ENCODE data around the gene KIAA2012.
A peak's percentile ranks its signal among the peaks of the same experiment; 100 is the strongest.

Gene KIAA2012

GRCh38 chr2:202148515-202149154 is 75.6 kb downstream of the KIAA2012 start:
- no peak for DNase-seq (ENCODE audit: low read depth in 3 of 3, low spot score in 1 of 3)

GRCh38 chr2:202149155-202149762 is 76.2 kb downstream of the KIAA2012 start:
- DNase-seq (ENCODE audit: low read depth in 3 of 3, low spot score in 1 of 3) = no peak

GRCh38 chr2:202149936-202150335 is 76.9 kb downstream of the KIAA2012 start:
- no peak for DNase-seq (ENCODE audit: low read depth in 3 of 3, low spot score in 1 of 3)

- no peak for DNase-seq (ENCODE audit: low read depth in 3 of 3, low spot score in 1 of 3)
Observed at GRCh38 chr2:202152104-202152715, 79.2 kb downstream of the KIAA2012 start.

- no peak for DNase-seq (ENCODE audit: low read depth in 3 of 3, low spot score in 1 of 3)
Observed at GRCh38 chr2:202154613-202155012, 81.6 kb downstream of the KIAA2012 start.

- DNase-seq (ENCODE audit: low read depth in 3 of 3, low spot score in 1 of 3) = no peak
Observed at GRCh38 chr2:202157211-202157990, 84.3 kb downstream of the KIAA2012 start.

- no peak for DNase-seq (ENCODE audit: low read depth in 3 of 3, low spot score in 1 of 3)
Observed at GRCh38 chr2:202158796-202159195, 85.7 kb downstream of the KIAA2012 start.

GRCh38 chr2:202161151-202161835 is 88.2 kb downstream of the KIAA2012 start:
- DNase-seq (ENCODE audit: low read depth in 3 of 3, low spot score in 1 of 3) = no peak

GRCh38 chr2:202164411-202164810 is 91.4 kb downstream of the KIAA2012 start:
- DNase-seq (ENCODE audit: low read depth in 3 of 3, low spot score in 1 of 3) = no peak

GRCh38 chr2:202165208-202165607 is 92.2 kb downstream of the KIAA2012 start:
- no peak for DNase-seq (ENCODE audit: low read depth in 3 of 3, low spot score in 1 of 3)

GRCh38 chr2:202165945-202166344 is 92.9 kb downstream of the KIAA2012 start:
- no peak for DNase-seq (ENCODE audit: low read depth in 3 of 3, low spot score in 1 of 3)

- DNase-seq (ENCODE audit: low read depth in 3 of 3, low spot score in 1 of 3) = no peak
Observed at GRCh38 chr2:202169131-202169530, 96.1 kb downstream of the KIAA2012 start.

- no peak for DNase-seq (ENCODE audit: low read depth in 3 of 3, low spot score in 1 of 3)
Observed at GRCh38 chr2:202169832-202170424, 96.9 kb downstream of the KIAA2012 start.

- no peak for DNase-seq (ENCODE audit: low read depth in 3 of 3, low spot score in 1 of 3)
Observed at GRCh38 chr2:202171241-202171825, 98.3 kb downstream of the KIAA2012 start.

- DNase-seq (ENCODE audit: low read depth in 3 of 3, low spot score in 1 of 3) = no peak
Observed at GRCh38 chr2:202172439-202173211, 99.6 kb downstream of the KIAA2012 start.

- DNase-seq (ENCODE audit: low read depth in 3 of 3, low spot score in 1 of 3) = peak in 2 of 3 donors; percentile 3 to 8
Observed at GRCh38 chr2:202178346-202178958, 105.4 kb downstream of the KIAA2012 start.

- no peak for DNase-seq (ENCODE audit: low read depth in 3 of 3, low spot score in 1 of 3)
Observed at GRCh38 chr2:202184557-202184956, 111.5 kb downstream of the KIAA2012 start.

- no peak for DNase-seq (ENCODE audit: low read depth in 3 of 3, low spot score in 1 of 3)
Observed at GRCh38 chr2:202185156-202185555, 112.1 kb downstream of the KIAA2012 start.

- no peak for DNase-seq (ENCODE audit: low read depth in 3 of 3, low spot score in 1 of 3)
Observed at GRCh38 chr2:202186641-202187202, 113.7 kb downstream of the KIAA2012 start.

Measured in stimulated activated CD4-positive, alpha-beta T cell treated with anti-CD3 and anti-CD28 coated beads, TNF-alpha, amount 100 ng/mL, for 1 hour (primary cell).